Measurements from ENCODE around the gene RNF145. TPM values are rescaled to one million over a fixed set of nuclear protein-coding genes. Genes with fewer than 3 reads are reported as not detected.
A peak's percentile ranks its signal among the peaks of the same experiment; 100 is the strongest.
"Not testable (repeated sequence)": the region's sequence is repeated elsewhere in the genome, so short reads cannot be mapped to it uniquely, and the experiment has no call there.

Gene RNF145
- 68.6 and 69.0 TPM in 2 replicates for total RNA-seq (2014; rRNA removed; shearing (Covaris generic))

GRCh38 chr5:159209438-159210209 is at the start of gene RNF145:
RNF145 (minus strand) TSS chr5:159209553; CDS start chr5:159203617, 5,936 bp downstream.
- in situ Hi-C loops (cut with HindIII; ENCODE audit: low sequenced_read_pairs) = no loop called here

DNA sequence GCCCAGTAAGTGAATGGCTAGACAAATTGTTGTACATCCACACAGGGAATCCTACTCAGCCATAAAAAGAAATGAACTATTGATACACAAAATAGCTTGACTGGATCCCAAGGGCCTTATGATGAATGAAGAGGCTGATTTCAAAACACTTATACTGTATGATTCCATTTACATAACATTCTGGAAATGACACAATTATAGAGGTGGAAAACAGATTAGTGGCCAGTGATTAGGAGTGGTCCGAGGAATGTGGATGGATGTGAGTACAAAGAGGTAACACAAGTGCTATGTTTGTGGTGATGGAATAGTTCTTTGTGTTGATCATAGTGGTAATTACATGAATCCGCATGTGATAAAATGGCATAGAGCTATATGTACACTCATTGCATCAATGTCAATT is 49.0 kb upstream of the RNF145 start:
- no peak for DNase-seq (ENCODE audit: low spot score)
- in situ Hi-C loops (cut with HindIII; ENCODE audit: low sequenced_read_pairs) = no loop called here

More at GRCh38 chr5:159209438-159210209, at the start of gene RNF145:
- peak; percentile 86 for DNase-seq (ENCODE audit: low spot score)

GRCh38 chr5:159257629-159258283 is 48.4 kb upstream of the RNF145 start:
- in situ Hi-C loops (cut with HindIII; ENCODE audit: low sequenced_read_pairs) = no loop called here

GRCh38 chr5:159257007-159257406 is 47.7 kb upstream of the RNF145 start:
- DNase-seq (ENCODE audit: low spot score) = no peak
- in situ Hi-C loops (cut with HindIII; ENCODE audit: low sequenced_read_pairs) = no loop called here

More at GRCh38 chr5:159257629-159258283, 48.4 kb upstream of the RNF145 start:
- no peak for DNase-seq (ENCODE audit: low spot score)

- DNase-seq (ENCODE audit: low spot score) = no peak
- in situ Hi-C loops (cut with HindIII; ENCODE audit: low sequenced_read_pairs) = no loop called here
Measured at GRCh38 chr5:159252195-159252594, 42.8 kb upstream of the RNF145 start.

DNA sequence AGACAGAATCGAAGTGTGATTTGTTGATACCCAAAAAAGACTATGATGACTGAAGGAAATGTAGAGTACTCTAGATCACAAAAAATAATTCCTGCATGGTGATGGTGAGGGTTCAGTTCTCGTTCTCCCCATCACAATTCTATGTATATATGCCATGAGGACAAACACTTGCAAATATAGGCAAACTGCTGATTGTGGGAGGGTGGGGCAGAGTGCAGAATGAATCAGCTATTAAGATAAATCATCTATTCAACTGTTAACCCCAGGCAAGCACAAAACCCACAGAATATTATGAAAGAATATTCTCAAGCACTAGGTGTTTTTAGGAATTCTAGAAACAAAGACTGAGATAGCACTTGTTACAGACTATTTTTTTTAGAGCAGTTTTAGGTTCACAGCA is 39.8 kb upstream of the RNF145 start:
- no peak for DNase-seq (ENCODE audit: low spot score)
- in situ Hi-C loops (cut with HindIII; ENCODE audit: low sequenced_read_pairs) = no loop called here

DNA sequence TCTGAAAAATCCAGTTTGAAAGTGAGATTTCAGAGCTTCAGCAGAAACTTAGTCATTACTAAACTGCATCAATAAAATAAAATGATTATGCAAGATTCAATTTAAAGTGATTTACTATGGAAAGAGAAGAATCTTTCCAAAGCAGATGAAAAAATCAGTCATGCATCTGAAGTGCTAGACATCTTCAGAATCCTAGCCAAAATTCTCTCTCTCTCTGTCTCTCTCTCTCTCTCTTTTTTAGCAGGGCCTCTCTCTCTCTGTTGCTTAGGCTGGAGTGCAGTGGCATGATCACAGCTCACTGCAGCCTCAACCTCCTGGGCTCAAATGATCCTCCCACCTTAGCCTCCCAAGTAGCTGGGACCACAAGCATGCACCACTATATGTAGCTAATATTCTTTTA is 35.5 kb upstream of the RNF145 start:
- in situ Hi-C loops (cut with HindIII; ENCODE audit: low sequenced_read_pairs) = no loop called here
- no peak for DNase-seq (ENCODE audit: low spot score)

- in situ Hi-C loops (cut with HindIII; ENCODE audit: low sequenced_read_pairs) = no loop called here
- no peak for DNase-seq (ENCODE audit: low spot score)
Measured at GRCh38 chr5:159244163-159244562, 34.8 kb upstream of the RNF145 start.

GRCh38 chr5:159243385-159243784 is 34.0 kb upstream of the RNF145 start:
- in situ Hi-C loops (cut with HindIII; ENCODE audit: low sequenced_read_pairs) = no loop called here
- DNase-seq (ENCODE audit: low spot score) = no peak

- DNase-seq (ENCODE audit: low spot score) = no peak
- in situ Hi-C loops (cut with HindIII; ENCODE audit: low sequenced_read_pairs) = no loop called here
Measured at GRCh38 chr5:159242656-159243055, 33.3 kb upstream of the RNF145 start.

DNA sequence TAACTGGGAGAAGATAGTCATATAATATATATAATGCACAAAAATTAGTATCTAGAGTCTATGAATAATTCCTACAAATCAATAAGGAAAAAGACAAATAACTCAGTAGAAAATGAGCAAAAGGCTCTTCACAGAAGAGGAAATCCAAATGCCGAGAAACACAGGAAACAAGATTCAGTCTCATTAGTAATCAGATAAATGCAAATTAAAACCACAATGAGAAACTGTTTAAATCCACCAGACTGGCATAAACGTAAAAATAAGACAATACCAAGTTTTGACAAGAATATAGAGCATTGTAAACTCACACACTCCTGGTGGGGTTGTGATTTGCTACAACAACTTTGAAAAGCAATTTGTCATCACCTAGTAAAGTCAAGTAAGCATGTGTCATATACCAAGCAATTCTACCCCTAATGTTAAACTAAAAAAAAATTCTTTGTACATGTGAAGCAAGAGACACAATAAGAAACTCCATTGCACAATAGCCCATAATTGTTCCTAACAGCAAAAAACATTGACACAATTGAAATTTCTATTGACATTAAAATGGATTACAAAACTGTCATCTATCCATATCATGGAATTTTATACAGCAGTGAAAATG is 32.7 kb upstream of the RNF145 start:
- no peak for DNase-seq (ENCODE audit: low spot score)
- in situ Hi-C loops (cut with HindIII; ENCODE audit: low sequenced_read_pairs) = no loop called here

GRCh38 chr5:159240301-159240870 is 31.0 kb upstream of the RNF145 start:
- DNase-seq (ENCODE audit: low spot score) = peak; percentile 47
- in situ Hi-C loops (cut with HindIII; ENCODE audit: low sequenced_read_pairs) = no loop called here

DNA sequence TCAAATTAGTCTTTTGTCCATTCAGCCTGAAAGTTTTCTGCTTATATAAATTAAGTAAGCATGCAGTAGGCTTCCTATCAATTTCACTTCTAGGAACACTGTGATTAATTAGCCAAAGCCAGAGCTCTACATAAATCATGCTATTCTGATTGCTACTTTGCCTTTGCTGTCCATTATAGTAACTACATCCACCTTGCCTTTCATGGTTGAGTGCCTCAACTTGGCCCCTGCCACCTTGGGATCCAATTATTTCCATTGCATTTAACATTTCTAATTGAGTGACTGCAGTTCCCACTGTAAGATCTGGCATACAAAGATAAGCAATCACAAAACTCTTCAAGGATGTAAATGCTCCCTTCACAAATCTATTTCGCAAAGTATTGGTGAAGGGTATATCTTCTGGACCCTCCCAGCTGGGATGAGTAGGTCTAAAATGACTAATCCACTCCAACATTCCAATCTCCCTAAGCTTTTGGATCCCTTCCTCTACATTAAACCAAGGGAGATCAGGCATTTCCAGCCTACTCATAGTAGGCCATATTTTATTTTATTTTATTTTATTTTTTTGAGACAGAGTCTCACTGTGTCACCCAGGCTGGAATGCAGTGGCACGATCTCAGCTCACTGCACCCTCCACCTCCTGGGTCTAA is 26.6 kb upstream of the RNF145 start:
- in situ Hi-C loops (cut with HindIII; ENCODE audit: low sequenced_read_pairs); DNase-seq (ENCODE audit: low spot score): not testable (repeated sequence)

DNA sequence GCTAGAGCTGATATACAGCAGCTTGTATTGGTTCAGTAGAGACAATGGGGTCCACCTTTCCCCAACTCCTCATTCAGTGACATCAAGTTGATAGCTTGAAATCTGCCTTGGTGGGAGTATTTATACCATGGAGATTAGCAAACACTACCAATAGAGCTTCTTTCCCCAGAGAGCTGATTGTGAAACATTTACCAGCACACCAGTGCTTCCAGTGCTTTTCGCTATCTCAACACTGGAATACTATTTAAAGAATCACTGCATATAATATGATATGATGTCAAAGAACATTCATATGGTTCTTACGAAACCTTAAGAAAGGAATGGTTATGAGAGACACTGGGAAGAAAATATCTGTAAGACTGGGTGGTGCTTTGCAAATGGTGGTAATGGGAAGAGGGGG is 21.8 kb upstream of the RNF145 start:
- DNase-seq (ENCODE audit: low spot score) = no peak

GRCh38 chr5:159230657-159231056 is 21.3 kb upstream of the RNF145 start:
- in situ Hi-C loops (cut with HindIII; ENCODE audit: low sequenced_read_pairs) = no loop called here
- no peak for DNase-seq (ENCODE audit: low spot score)

More for the DNA sequence above, 21.8 kb upstream of the RNF145 start:
- in situ Hi-C loops (cut with HindIII; ENCODE audit: low sequenced_read_pairs) = no loop called here

DNA sequence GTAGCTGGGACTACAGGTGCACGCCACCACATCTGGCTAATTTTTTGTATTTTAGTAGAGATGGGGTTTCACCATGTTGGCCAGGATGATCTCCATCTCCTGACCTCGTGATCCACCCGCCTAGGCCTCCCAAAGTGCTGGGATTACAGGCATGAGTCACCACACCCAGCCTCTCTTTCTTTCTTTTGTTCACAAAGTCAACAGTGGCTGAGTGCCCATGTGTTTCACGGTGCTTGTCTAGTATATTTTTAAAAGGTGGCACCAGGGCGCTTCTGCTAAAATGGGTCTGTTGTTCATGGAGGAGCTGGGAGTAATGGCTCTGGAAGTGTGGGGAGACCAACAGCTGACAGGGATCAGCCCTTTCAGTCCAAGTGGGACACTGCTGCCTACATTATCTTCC is 18.7 kb upstream of the RNF145 start:
- DNase-seq (ENCODE audit: low spot score); in situ Hi-C loops (cut with HindIII; ENCODE audit: low sequenced_read_pairs): not testable (repeated sequence)

DNA sequence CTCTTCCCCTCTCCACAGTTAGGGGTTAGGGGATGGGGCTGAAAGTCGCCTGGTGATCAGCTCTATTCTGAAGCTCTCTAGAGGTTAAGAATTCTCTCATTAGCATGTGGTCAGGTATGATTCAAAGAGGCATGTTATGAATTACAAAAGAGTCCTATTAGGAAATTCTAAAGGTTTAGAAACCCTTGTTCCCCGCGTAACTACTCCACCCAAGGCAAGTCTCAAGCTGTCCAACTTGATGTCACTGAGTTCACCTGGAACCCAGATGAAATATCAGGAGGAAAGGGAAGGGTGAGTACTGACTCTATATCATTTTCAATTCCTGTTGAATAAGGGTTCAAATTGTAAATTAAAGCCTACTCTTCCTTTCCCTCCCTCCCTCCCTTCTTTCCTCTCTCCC is 18.1 kb upstream of the RNF145 start:
- DNase-seq (ENCODE audit: low spot score) = no peak
- in situ Hi-C loops (cut with HindIII; ENCODE audit: low sequenced_read_pairs) = no loop called here

GRCh38 chr5:159226451-159226850 is 17.1 kb upstream of the RNF145 start:
- no peak for DNase-seq (ENCODE audit: low spot score)
- in situ Hi-C loops (cut with HindIII; ENCODE audit: low sequenced_read_pairs) = no loop called here

GRCh38 chr5:159224471-159224870 is 15.1 kb upstream of the RNF145 start:
- in situ Hi-C loops (cut with HindIII; ENCODE audit: low sequenced_read_pairs) = no loop called here
- peak; percentile 16 for DNase-seq (ENCODE audit: low spot score)
